Lung (tissue), 16 donors: ENCODE results near the gene COL6A3. TPM values are rescaled to one million over a fixed set of nuclear protein-coding genes. Genes with fewer than 3 reads are reported as not detected.

Source experiments
- ATAC-seq: fragments of 200-7000 bp; cut with Tn5 transposase; one replicate; pipeline ENCODE4 v1.9.1; 2020; ENCODE audit warnings: moderate number of reproducible peaks; ENCODE audit not compliant: insufficient read depth, low FRiP score
- DNase-seq, 3 donors: peaks; one replicate each; pipeline ENCODE4 v3.0.0-alpha.2; 2013 to 2017
- H3K27ac ChIP-seq, 2 donors: one replicate each; pipeline ENCODE4 v1.5.1; 2013; ENCODE audit warnings: mild to moderate bottlenecking in 2 of 2, moderate library complexity in 2 of 2, control low read depth in 1 of 2, inconsistent platforms in 1 of 2, low read depth in 1 of 2, low read length in 1 of 2
- H3K27me3 ChIP-seq, 3 donors: one replicate each; pipeline ENCODE4 v1.5.1; 2013; ENCODE audit warnings: low read length in 2 of 3; ENCODE audit not compliant: control insufficient read depth in 3 of 3, insufficient read depth in 3 of 3
- H3K36me3 ChIP-seq, 4 donors: one replicate each; pipeline ENCODE4 v1.5.1; 2013; ENCODE audit warnings: low read length in 4 of 4, mild to moderate bottlenecking in 1 of 4, moderate library complexity in 1 of 4; ENCODE audit not compliant: control insufficient read depth in 4 of 4, insufficient read depth in 4 of 4
- H3K4me1 ChIP-seq, 5 donors: one replicate each; pipeline ENCODE4 v1.5.1; 2013; ENCODE audit warnings: low read length in 5 of 5, mild to moderate bottlenecking in 2 of 5, moderate library complexity in 1 of 5; ENCODE audit not compliant: control insufficient read depth in 5 of 5, insufficient read depth in 5 of 5
- H3K4me3 ChIP-seq: one replicate; pipeline ENCODE4 v1.5.1; 2013; ENCODE audit warnings: mild to moderate bottlenecking, control low read depth, moderate library complexity
- H3K9ac ChIP-seq, 2 donors: one replicate each; pipeline ENCODE4 v1.5.1; 2013; ENCODE audit warnings: low read length in 2 of 2, control low read depth in 1 of 2; ENCODE audit not compliant: insufficient read depth in 1 of 2
- H3K9me3 ChIP-seq, 4 donors: one replicate each; pipeline ENCODE4 v1.5.1; 2013; ENCODE audit warnings: low read length in 3 of 4, mild to moderate bottlenecking in 1 of 4, moderate library complexity in 1 of 4; ENCODE audit not compliant: control insufficient read depth in 4 of 4, insufficient read depth in 3 of 4
- CTCF ChIP-seq: IDR thresholded peaks from 2 replicates; pipeline ENCODE4 v1.5.1; 2012; ENCODE audit warnings: mild to moderate bottlenecking; ENCODE audit errors: control extremely low read depth, extremely low read depth
- WGBS, 2 donors: extraction: QIAGEN DNeasy Blood & Tissue Kit; methylation state at CpG; one replicate each; pipeline ENCODE4 v1.1.7; 2013; 5-methylcytosine and 5-hydroxymethylcytosine counted together
- long read RNA-seq, 5 donors: transcript quantifications; one replicate each; lab custom pipeline, GENCODE V29; 2026
- polyA plus RNA-seq, 2 donors: library from polyadenylated mRNA; stranded (reverse); fragments of 200-250 nt; gene quantifications; one replicate each; pipeline ENCODE4 v1.2.1, GENCODE V29; 2013
- total RNA-seq, 2 donors: library from RNA; depleted of rRNA in 1 of 2; stranded (reverse); fragments of >200 nt in 1 of 2; gene quantifications; one replicate each; pipeline ENCODE4 v1.2.1, GENCODE V29; 2014 to 2021
- donor health status: control.
- donor health status: control.
- donor health status: Bipolar disorder and iron deficiency.
- donor health status: healthy.
- donor health status: DM: yes; HTN: yes; CAD: no.

Gene COL6A3, protein sequence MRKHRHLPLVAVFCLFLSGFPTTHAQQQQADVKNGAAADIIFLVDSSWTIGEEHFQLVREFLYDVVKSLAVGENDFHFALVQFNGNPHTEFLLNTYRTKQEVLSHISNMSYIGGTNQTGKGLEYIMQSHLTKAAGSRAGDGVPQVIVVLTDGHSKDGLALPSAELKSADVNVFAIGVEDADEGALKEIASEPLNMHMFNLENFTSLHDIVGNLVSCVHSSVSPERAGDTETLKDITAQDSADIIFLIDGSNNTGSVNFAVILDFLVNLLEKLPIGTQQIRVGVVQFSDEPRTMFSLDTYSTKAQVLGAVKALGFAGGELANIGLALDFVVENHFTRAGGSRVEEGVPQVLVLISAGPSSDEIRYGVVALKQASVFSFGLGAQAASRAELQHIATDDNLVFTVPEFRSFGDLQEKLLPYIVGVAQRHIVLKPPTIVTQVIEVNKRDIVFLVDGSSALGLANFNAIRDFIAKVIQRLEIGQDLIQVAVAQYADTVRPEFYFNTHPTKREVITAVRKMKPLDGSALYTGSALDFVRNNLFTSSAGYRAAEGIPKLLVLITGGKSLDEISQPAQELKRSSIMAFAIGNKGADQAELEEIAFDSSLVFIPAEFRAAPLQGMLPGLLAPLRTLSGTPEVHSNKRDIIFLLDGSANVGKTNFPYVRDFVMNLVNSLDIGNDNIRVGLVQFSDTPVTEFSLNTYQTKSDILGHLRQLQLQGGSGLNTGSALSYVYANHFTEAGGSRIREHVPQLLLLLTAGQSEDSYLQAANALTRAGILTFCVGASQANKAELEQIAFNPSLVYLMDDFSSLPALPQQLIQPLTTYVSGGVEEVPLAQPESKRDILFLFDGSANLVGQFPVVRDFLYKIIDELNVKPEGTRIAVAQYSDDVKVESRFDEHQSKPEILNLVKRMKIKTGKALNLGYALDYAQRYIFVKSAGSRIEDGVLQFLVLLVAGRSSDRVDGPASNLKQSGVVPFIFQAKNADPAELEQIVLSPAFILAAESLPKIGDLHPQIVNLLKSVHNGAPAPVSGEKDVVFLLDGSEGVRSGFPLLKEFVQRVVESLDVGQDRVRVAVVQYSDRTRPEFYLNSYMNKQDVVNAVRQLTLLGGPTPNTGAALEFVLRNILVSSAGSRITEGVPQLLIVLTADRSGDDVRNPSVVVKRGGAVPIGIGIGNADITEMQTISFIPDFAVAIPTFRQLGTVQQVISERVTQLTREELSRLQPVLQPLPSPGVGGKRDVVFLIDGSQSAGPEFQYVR (N-terminal part only)
- 100 to 1,000 TPM; 459 to 548 TPM for total RNA-seq
- polyA plus RNA-seq: 10 to 100 TPM; 36.4 to 96.2 TPM
- long read RNA-seq, donor 1, full-length matches to known transcripts: 30 of 462 reads
- long read RNA-seq, donor 1, partial matches to known transcripts: 432 of 462 reads
- long read RNA-seq, donor 1, other reads (novel, unspliced or antisense): 0 of 462 reads
- long read RNA-seq, donor 2, full-length matches to known transcripts: 20 of 157 reads
- long read RNA-seq, donor 2, partial matches to known transcripts: 137 of 157 reads
- long read RNA-seq, donor 2, other reads (novel, unspliced or antisense): 0 of 157 reads
- long read RNA-seq, donor 3, full-length matches to known transcripts: 26 of 215 reads
- long read RNA-seq, donor 3, partial matches to known transcripts: 182 of 215 reads
- long read RNA-seq, donor 3, other reads (novel, unspliced or antisense): 7 of 215 reads
- long read RNA-seq, donor 4, full-length matches to known transcripts: 38 of 288 reads
- long read RNA-seq, donor 4, partial matches to known transcripts: 250 of 288 reads
- long read RNA-seq, donor 4, other reads (novel, unspliced or antisense): 0 of 288 reads
- long read RNA-seq, donor 5, full-length matches to known transcripts: 43 of 518 reads
- long read RNA-seq, donor 5, partial matches to known transcripts: 475 of 518 reads
- long read RNA-seq, donor 5, other reads (novel, unspliced or antisense): 0 of 518 reads

DNA sequence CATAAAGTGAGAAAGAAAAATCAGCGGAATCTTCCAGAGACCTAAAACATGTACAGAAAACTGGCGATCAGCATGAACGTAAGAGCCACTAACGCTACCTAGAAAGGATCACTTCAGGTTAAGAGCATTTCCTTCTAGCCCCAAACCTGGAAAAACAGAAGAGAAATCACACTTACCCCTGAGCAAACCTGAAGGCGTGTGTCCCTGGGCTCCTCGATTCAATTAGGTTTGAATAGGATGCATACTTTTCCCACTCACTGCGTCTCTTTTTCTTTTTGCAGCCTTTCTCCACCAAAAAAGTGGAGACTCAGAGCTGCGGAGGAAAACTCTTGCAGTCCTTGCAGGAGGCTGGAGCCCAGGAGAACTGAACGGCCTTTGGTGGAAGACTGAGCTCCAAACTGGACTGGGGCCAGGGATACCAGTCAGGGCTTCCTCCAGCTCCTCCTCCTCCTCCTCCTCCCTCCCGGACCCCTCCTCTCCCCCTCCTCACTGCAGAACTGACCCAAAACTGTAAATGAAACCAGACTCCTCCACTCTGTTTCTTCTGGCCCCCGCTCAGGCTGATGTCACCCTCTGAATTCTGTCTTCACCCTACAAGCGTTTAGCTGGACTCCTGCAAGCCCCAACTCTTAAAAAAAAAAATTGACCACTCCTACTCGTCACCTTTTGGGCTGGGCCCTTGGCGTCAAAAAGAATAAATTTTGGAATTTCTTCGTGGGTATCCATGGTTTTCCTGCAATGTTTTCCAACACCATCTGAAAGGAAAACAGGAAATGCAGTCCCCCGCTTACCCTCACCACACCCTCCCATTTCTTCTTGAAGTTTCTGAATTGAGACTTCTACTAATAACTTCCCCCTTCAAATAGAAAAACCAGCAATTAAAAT, at the start of gene COL6A3:
Gene COL6A3 (minus strand): TSS at position 388 of the 885 bp plus-strand sequence. CDS start 17,347 bp downstream, outside the sequence.
- no peaks in the 10 kb centered on the region for H3K27me3 ChIP-seq
- ATAC-seq: peak; percentile 37
- H3K9ac ChIP-seq: peak within 1 kb of the TSS; percentile 87 to 100

GRCh38 chr2:237459741-237460174, 45.8 kb upstream of the COL6A3 start:
- Histone ChIP-seq H3K27me3 (no peaks in the 10 kb centered on the region), H3K4me3 (no peak overlapping the region), H3K9me3 (no peaks in the 10 kb centered on the region), H3K27ac (no peak overlapping the region), H3K4me1 (peaks cover 2 to 19% (median 12%) of the 10 kb centered on the region in 5 donors), H3K9ac (no peak overlapping the region), H3K36me3 (no peaks in the 10 kb centered on the region)
- ATAC-seq (no peak), DNase-seq (no peak)
- no peak for TF ChIP-seq CTCF
- WGBS, 2 donors: 73 to 78% methylated on average over 3 of the region's 3 CpGs

More for the DNA sequence above, at the start of gene COL6A3:
- no peaks in the 10 kb centered on the region for H3K9me3 ChIP-seq
- peaks cover 0 to 20% (median 0%) of the 10 kb centered on the region in 5 donors for H3K4me1 ChIP-seq
- H3K27ac ChIP-seq: peak within 1 kb of the TSS; percentile 42 to 75
- peak; percentile 97 to 99 (median 98) for DNase-seq
- H3K4me3 ChIP-seq: peak within 1 kb of the TSS; percentile 29
- H3K36me3 ChIP-seq: peaks cover 0 to 20% (median 0%) of the 10 kb centered on the region in 4 donors
- 58 to 71% methylated on average over 15 of the region's 16 CpGs for WGBS, 2 donors
- TF ChIP-seq CTCF: no peak
